Caco-2 (cell line): Measurements from ENCODE around the gene MCEMP1. TPM values are rescaled to one million over a fixed set of nuclear protein-coding genes. Genes with fewer than 3 reads are reported as not detected.

ENCODE experiments used
- BruUV-seq: library from RNA; stranded (reverse); fragments of 400-500 nt; replicated peaks from 2 replicates; lab custom pipeline; 2021; lab: Mats Ljungman, UMichigan
- CTCF ChIA-PET: fragments of 300-600 bp; sonication (Branson Sonifier 250); formaldehyde crosslinking; loops from one replicate; lab custom pipeline; 2022; ENCODE audit warnings: antibody characterized with exemption; lab: Charles Lee
- POLR2A ChIA-PET: fragments of 300-600 bp; sonication (Branson Sonifier 250); formaldehyde crosslinking; loops from one replicate; lab custom pipeline; 2022; ENCODE audit warnings: antibody characterized with exemption; lab: Charles Lee
- DNase-seq, 2 experiments: peaks; one replicate each; pipeline versions ENCODE4 v3.0.0 to v3.0.0-alpha.2; 2020 to 2022
- H3K27me3 ChIP-seq: replicated peaks from 2 replicates; pipeline ENCODE4 v1.6.0; 2011; ENCODE audit warnings: low read length; ENCODE audit not compliant: control insufficient read depth, insufficient read depth
- H3K36me3 ChIP-seq: 2 replicates; pipeline ENCODE4 v1.5.1; 2011; ENCODE audit warnings: low read length; ENCODE audit not compliant: control insufficient read depth, insufficient read depth
- H3K4me1 ChIP-seq: fragments of 250-450 bp; sonication (Bioruptor Pico); 2 replicates; pipeline ENCODE4 v1.5.1; 2020; ENCODE audit warnings: mild to moderate bottlenecking
- H3K4me3 ChIP-seq: 2 replicates; pipeline ENCODE4 v1.5.1; 2011; ENCODE audit warnings: low read depth, mild to moderate bottlenecking, control low read depth, low read length
- H3K9me3 ChIP-seq: fragments of 250-450 bp; sonication (Bioruptor Pico); 2 replicates; pipeline ENCODE4 v1.5.1; 2020; ENCODE audit warnings: mild to moderate bottlenecking, moderate library complexity
- H3K27ac Mint-ChIP-seq: one replicate; pipeline ENCODE4 v1.8.0; 2022; ENCODE audit warnings: mixed read lengths; ENCODE audit not compliant: unreplicated experiment
- H3K27me3 Mint-ChIP-seq: one replicate; pipeline ENCODE4 v1.8.0; 2022; ENCODE audit warnings: mixed read lengths; ENCODE audit not compliant: insufficient read depth, unreplicated experiment
- H3K36me3 Mint-ChIP-seq: one replicate; pipeline ENCODE4 v1.8.0; 2022; ENCODE audit warnings: mild to moderate bottlenecking, mixed read lengths; ENCODE audit not compliant: insufficient read depth, unreplicated experiment
- H3K4me1 Mint-ChIP-seq: one replicate; pipeline ENCODE4 v1.8.0; 2022; ENCODE audit warnings: low read depth, mixed read lengths; ENCODE audit not compliant: unreplicated experiment
- H3K4me3 Mint-ChIP-seq: one replicate; pipeline ENCODE4 v1.8.0; 2022; ENCODE audit warnings: mild to moderate bottlenecking, moderate library complexity, mixed read lengths; ENCODE audit not compliant: unreplicated experiment
- H3K9me3 Mint-ChIP-seq: one replicate; pipeline ENCODE4 v1.8.0; 2022; ENCODE audit warnings: mixed read lengths; ENCODE audit not compliant: unreplicated experiment
- intact Hi-C: fragments of 100-400 bp; cut with micrococcal nuclease; formaldehyde crosslinking; loops from one replicate; pipeline ENCODE4 v1.10.0; 2022; ENCODE audit not compliant: unreplicated experiment
- total RNA-seq: library from RNA; stranded (reverse); gene quantifications from 2 replicates; pipeline ENCODE4 v1.2.3, GENCODE V29; 2022
- TF ChIP-seq, protein P1 (sequence below), 2 experiments: fragments of 200-600 bp in 1 of 2; IDR thresholded peaks; 1 replicate in 1 of 2; 2 replicates in 1 of 2; pipeline versions ENCODE4 v1.5.1 to v1.8.0; 2011 to 2022; ENCODE audit warnings: antibody characterized with exemption in 1 of 2, control low read depth in 1 of 2, inconsistent platforms in 1 of 2, low read depth in 1 of 2, low read length in 1 of 2, mild to moderate bottlenecking in 1 of 2, moderate library complexity in 1 of 2; ENCODE audit not compliant: insufficient read depth in 1 of 2, severe bottlenecking in 1 of 2, unreplicated experiment in 1 of 2

The MCEMP1 gene
- total RNA-seq, 1 experiment from 2014 or later, result not detected

DNA sequence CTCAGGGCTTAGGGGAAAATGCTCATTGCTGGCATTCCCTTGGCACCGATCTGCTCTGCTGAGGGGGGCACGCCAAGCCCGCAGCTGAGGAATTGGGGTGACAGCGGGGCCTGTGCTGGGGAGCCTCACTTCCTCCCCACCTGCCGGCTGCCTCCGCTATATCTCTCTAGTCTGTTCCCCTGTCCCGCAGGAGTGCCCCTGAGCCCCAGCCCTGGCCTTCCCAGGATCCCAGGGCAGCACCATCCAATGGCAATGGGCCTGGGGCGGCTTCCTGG, 30.5 kb upstream of the MCEMP1 start:
- Mint-ChIP-seq H3K36me3 (peaks cover 9% of the 10 kb centered on the region), H3K4me1 (no peaks in the 10 kb centered on the region), H3K27ac (no peak overlapping the region), H3K27me3 (no peaks in the 10 kb centered on the region), H3K4me3 (no peak overlapping the region), H3K9me3 (no peaks in the 10 kb centered on the region)
- no TSS peak for BruUV-seq
- ChIA-PET POLR2A (no interaction called here), CTCF (no interaction called here)
- Histone ChIP-seq H3K4me1 (no peaks in the 10 kb centered on the region), H3K36me3 (no peaks in the 10 kb centered on the region; the same call in 1 of the 2 replicates), H3K4me3 (no peak overlapping the region), H3K27me3 (no peaks in the 10 kb centered on the region), H3K9me3 (no peaks in the 10 kb centered on the region)
- intact Hi-C loops, result no loop called here
- TF ChIP-seq, protein P1, sequence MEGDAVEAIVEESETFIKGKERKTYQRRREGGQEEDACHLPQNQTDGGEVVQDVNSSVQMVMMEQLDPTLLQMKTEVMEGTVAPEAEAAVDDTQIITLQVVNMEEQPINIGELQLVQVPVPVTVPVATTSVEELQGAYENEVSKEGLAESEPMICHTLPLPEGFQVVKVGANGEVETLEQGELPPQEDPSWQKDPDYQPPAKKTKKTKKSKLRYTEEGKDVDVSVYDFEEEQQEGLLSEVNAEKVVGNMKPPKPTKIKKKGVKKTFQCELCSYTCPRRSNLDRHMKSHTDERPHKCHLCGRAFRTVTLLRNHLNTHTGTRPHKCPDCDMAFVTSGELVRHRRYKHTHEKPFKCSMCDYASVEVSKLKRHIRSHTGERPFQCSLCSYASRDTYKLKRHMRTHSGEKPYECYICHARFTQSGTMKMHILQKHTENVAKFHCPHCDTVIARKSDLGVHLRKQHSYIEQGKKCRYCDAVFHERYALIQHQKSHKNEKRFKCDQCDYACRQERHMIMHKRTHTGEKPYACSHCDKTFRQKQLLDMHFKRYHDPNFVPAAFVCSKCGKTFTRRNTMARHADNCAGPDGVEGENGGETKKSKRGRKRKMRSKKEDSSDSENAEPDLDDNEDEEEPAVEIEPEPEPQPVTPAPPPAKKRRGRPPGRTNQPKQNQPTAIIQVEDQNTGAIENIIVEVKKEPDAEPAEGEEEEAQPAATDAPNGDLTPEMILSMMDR (IDR thresholded peaks at IDR 0.05; ENCODE audit: insufficient read depth in 1 of 2, low read depth in 1 of 2, low read length in 1 of 2, severe bottlenecking in 1 of 2, unreplicated experiment in 1 of 2), result no peak
- DNase-seq, result no peak

DNA sequence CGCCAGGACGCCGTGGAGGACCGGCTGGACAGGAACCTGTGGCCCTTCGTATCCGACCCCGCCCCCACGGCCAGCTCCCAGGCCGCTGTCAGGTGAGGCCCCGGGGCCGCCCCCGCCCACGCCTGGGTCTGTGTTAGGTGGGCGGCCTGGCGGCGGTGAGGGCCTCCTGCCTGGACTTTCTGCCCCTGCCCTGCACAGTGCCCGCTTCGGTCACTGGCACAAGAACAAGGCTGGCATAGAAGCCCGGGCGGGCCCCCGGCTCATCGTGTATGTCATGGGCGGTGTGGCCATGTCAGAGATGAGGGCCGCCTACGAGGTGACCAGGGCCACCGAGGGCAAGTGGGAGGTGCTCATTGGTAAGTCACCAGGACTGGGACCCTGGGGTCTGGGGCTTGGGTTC, 29.7 kb upstream of the MCEMP1 start:
- Mint-ChIP-seq H3K4me1 (peaks cover 1% of the 10 kb centered on the region), H3K36me3 (peaks cover 9% of the 10 kb centered on the region), H3K9me3 (no peaks in the 10 kb centered on the region), H3K4me3 (no peak overlapping the region), H3K27me3 (no peaks in the 10 kb centered on the region), H3K27ac (no peak overlapping the region)
- TF ChIP-seq, protein P1 (IDR thresholded peaks at IDR 0.05; ENCODE audit: insufficient read depth in 1 of 2, low read depth in 1 of 2, low read length in 1 of 2, severe bottlenecking in 1 of 2, unreplicated experiment in 1 of 2), result no peak
- no TSS peak for BruUV-seq
- no peaks in the 10 kb centered on the region for H3K4me1 ChIP-seq
- no peaks in the 10 kb centered on the region; the same call in 1 of the 2 replicates for H3K36me3 ChIP-seq
- intact Hi-C loops, result no loop called here
- ChIA-PET CTCF (no interaction called here), POLR2A (no interaction called here)
- H3K27me3 ChIP-seq, result no peaks in the 10 kb centered on the region
- DNase-seq, result no peak
- no peaks in the 10 kb centered on the region for H3K9me3 ChIP-seq
- no peak overlapping the region for H3K4me3 ChIP-seq

DNA sequence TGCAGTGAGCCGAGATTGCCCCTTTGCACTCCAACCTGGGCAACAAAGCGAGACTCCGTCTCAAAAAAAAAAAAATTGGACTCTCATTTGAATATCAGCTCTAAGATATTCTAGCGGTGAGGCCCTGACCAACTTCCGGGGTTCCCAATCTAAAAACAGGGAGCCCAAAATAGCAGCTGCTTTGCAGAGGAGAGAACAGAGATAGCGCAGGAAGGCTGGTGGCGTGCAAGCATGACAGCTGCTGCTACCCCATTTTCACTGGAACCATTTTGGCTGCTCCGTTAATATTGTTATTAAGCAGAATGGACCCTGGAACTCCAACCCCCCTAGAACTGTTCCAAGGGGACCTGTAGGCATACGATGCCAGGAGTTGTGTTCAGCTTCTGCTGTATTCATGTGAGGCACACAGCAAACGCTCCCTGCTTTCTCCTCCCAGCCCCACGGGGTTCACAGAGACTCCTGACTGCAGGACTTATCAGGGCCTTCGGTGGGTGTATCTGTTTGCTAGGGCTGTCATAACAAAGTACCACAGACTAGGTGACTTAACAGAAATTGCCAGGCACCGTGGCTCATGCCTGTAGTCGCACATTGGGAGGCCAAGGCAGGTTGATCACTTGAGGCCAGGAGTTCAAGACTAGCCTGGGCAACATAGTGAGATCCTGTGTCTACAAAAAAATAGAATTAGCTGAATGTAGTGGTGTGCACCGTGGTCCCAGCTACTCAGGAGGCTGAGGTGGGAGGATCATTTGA, 28.4 kb upstream of the MCEMP1 start:
- H3K4me3 ChIP-seq, result no peak overlapping the region
- Mint-ChIP-seq H3K36me3 (peaks cover 9% of the 10 kb centered on the region), H3K4me3 (no peak overlapping the region), H3K27me3 (no peaks in the 10 kb centered on the region), H3K4me1 (peaks cover 13% of the 10 kb centered on the region), H3K9me3 (no peaks in the 10 kb centered on the region), H3K27ac (no peak overlapping the region)
- no TSS peak for BruUV-seq
- TF ChIP-seq, protein P1 (IDR thresholded peaks at IDR 0.05; ENCODE audit: insufficient read depth in 1 of 2, low read depth in 1 of 2, low read length in 1 of 2, severe bottlenecking in 1 of 2, unreplicated experiment in 1 of 2), result no peak
- no peaks in the 10 kb centered on the region for H3K9me3 ChIP-seq
- H3K36me3 ChIP-seq, result no peaks in the 10 kb centered on the region; the same call in 1 of the 2 replicates
- no peaks in the 10 kb centered on the region for H3K27me3 ChIP-seq
- DNase-seq, result no peak
- ChIA-PET CTCF (no interaction called here), POLR2A (no interaction called here)
- intact Hi-C loops, result no loop called here
- H3K4me1 ChIP-seq, result no peaks in the 10 kb centered on the region
